ENCODE measurements around the gene YAP1.

- TF ChIP-seq EZH2 (IDR thresholded peaks at IDR 0.05; ENCODE audit: insufficient read depth, low read length) (no peak), CTCF (IDR thresholded peaks at IDR 0.05; ENCODE audit: insufficient read depth, low read depth, low read length) (no peak)
Observed at GRCh38 chr11:102097186-102097585, 13.1 kb upstream of the YAP1 start.
